GM12872 (cell line): Measurements from ENCODE around the gene CD151.

ENCODE experiments used
- CTCF ChIP-seq: IDR thresholded peaks from 3 replicates; pipeline ENCODE4 v1.5.1; 2011; ENCODE audit warnings: low read depth, mild to moderate bottlenecking, low read length, moderate library complexity; ENCODE audit not compliant: insufficient read depth

The CD151 gene

DNA sequence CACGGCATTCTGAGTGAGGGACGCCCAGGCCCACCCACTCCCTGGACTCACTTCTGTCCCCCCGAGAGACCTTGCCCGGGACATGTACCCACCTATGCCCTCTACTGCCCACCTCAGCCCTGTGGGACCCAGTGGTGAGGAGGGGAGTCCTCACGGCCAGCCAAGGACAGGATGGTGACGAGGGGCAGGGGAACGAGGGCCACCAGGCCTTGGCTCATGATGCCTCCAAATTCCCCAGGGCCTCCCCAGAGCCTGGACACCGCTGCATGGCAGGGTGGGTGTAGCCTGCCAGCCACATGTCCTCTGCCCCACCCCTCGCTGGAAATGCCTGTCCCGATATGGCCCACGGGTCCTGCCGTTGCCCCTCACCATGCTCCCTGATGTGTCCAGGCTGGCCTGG lies 36.0 kb downstream of the CD151 start:
- TF ChIP-seq CTCF, result no peak

DNA sequence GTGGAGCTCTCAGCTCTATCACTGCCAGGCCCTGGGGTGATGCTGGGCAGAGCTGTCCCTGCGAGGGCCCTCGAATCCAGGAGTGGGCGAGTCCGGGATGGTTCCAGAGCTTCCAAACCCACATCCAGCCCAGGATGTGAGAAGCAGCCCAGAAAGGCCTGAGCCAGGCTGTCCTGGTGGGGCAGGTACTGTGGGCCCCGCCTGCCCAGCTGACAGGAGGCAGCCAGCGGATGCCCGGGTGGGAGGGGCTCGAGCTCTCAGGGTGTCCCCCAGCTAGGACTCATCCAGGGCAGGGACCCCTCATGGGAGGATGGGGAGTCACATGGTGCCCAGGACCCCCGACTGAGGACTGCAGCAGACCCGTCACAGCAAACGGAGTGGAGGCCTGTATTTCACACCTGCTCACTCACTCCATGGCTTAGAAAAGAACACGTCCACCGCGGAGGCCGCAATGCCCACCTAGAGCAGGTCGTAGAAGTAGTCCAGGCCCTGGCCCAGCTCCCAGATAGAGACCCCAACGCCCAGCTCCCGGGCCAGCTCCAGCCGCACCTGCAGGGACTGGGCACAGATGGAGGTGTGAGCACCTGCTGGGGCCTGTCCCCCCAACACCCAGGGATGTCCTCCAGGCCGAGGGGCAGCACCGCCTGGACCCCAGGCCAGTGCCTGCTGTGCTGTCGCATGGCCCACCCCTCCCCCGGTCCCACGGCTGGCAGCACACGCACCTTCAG lies 36.8 kb downstream of the CD151 start:
- TF ChIP-seq CTCF, result no peak

GRCh38 chr11:870127-870413 lies 37.3 kb downstream of the CD151 start:
- TF ChIP-seq CTCF, result no peak

GRCh38 chr11:870418-870817 lies 37.7 kb downstream of the CD151 start:
- TF ChIP-seq CTCF, result no peak

GRCh38 chr11:871472-871871 lies 38.7 kb downstream of the CD151 start:
- no peak for TF ChIP-seq CTCF

DNA sequence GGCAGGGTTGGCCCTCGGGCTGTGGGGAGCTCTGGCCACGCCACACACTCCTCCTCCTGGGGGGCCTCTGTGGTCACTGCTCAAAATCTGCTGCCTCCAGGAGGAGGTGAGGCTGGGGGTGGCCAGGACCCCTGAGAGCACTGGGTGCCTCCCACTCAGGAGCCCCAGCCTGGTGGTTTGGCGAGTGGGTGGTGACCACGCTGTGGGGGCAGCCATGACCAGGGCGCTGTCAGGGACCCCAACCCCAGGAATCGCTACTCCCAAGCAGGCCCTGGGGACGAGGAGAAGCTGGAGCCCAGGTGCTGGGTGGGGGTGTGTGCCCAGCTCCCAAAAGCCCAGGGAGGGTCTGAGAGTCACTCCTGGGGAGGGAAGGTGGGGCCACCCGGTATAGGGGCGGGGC lies 40.0 kb downstream of the CD151 start:
- no peak for TF ChIP-seq CTCF

DNA sequence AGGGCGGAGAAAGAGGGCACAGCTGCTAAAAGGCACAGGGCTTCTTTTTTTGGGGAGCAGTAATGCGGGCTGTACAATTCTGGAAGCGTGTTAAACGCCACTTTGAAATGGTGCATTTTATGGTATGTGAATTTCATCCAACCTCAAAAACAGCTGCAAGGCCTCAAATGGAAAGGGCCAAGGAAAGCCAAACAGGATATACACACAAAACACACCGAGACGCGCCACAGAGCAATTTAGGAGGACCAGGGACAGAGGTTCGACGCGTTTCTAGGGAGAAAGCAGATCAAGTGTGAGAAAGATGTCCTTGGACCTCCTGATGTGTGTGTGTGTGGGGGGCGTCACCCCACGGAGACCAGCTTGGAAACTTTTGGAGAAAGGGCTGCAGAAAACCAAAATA lies 41.0 kb downstream of the CD151 start:
- no peak for TF ChIP-seq CTCF
